IMR-90 (cell line): ENCODE measurements around the gene AKAP6. TPM values are rescaled to one million over a fixed set of nuclear protein-coding genes. Genes with fewer than 3 reads are reported as not detected.

Experiments used
- ATAC-seq: fragments of 200-7000 bp; cut with Tn5 transposase; 2 replicates; pipeline ENCODE4 v1.9.1; 2020; ENCODE audit warnings: low read depth, mild to moderate bottlenecking, moderate library complexity
- BruUV-seq: library from RNA; stranded (reverse); fragments of 400-500 nt; replicated peaks from 2 replicates; lab custom pipeline; 2021; lab: Mats Ljungman, UMichigan
- CTCF ChIA-PET: fragments of 300-600 bp; formaldehyde crosslinking; extraction: SDS; loops from one replicate; lab custom pipeline; 2021; ENCODE audit warnings: antibody characterized with exemption; lab: Yijun Ruan, JAX
- POLR2A ChIA-PET: fragments of 300-600 bp; sonication (Branson Sonifier 250); formaldehyde crosslinking; loops from one replicate; lab custom pipeline; 2022; ENCODE audit warnings: antibody characterized with exemption; ENCODE audit not compliant: unreplicated experiment; lab: Charles Lee
- DNase-seq: peaks from one replicate; pipeline ENCODE4 v3.0.0; 2013
- H2AFZ ChIP-seq: replicated peaks from 2 replicates; pipeline ENCODE3; 2013; ENCODE audit warnings: low read length, mild to moderate bottlenecking; ENCODE audit not compliant: poor library complexity
- H2AK5ac ChIP-seq: 2 replicates; pipeline ENCODE4 v1.6.1; 2013; ENCODE audit warnings: low read depth, low read length, inconsistent platforms
- H2AK9ac ChIP-seq: replicated peaks from 2 replicates; pipeline ENCODE3; 2013; ENCODE audit warnings: mild to moderate bottlenecking, low read depth, low read length, moderate library complexity; ENCODE audit not compliant: poor library complexity
- H2BK120ac ChIP-seq: 2 replicates; pipeline ENCODE4 v1.6.1; 2013; ENCODE audit warnings: low read depth, low read length, inconsistent platforms
- H2BK15ac ChIP-seq: 3 replicates; pipeline ENCODE4 v1.6.1; 2013; ENCODE audit warnings: low read depth, low read length, inconsistent platforms
- H2BK20ac ChIP-seq: 2 replicates; pipeline ENCODE4 v1.6.1; 2013; ENCODE audit warnings: low read depth, mild to moderate bottlenecking, inconsistent platforms, low read length, moderate library complexity
- H2BK5ac ChIP-seq: 2 replicates; pipeline ENCODE4 v1.6.1; 2013; ENCODE audit warnings: mild to moderate bottlenecking, low read depth, low read length, inconsistent platforms; ENCODE audit not compliant: poor library complexity, severe bottlenecking
- H3K14ac ChIP-seq: replicated peaks from 2 replicates; pipeline ENCODE4 v1.6.1; 2013; ENCODE audit warnings: low read depth, low read length, inconsistent platforms
- H3K18ac ChIP-seq: 2 replicates; pipeline ENCODE4 v1.6.1; 2013; ENCODE audit warnings: low read depth, low read length, control low read depth
- H3K23ac ChIP-seq: 2 replicates; pipeline ENCODE4 v1.6.1; 2013; ENCODE audit warnings: low read depth, low read length, inconsistent platforms
- H3K27ac ChIP-seq: 2 replicates; pipeline ENCODE4 v1.5.1; 2013; ENCODE audit warnings: mild to moderate bottlenecking, control low read depth, low read length; ENCODE audit not compliant: insufficient read depth
- H3K27me3 ChIP-seq: 2 replicates; pipeline ENCODE4 v1.6.1; 2013; ENCODE audit warnings: low read length; ENCODE audit not compliant: control insufficient read depth, insufficient read depth
- H3K36me3 ChIP-seq: 2 replicates; pipeline ENCODE4 v1.6.1; 2013; ENCODE audit warnings: low read length, mixed read lengths; ENCODE audit not compliant: control insufficient read depth, insufficient read depth
- H3K4ac ChIP-seq: 2 replicates; pipeline ENCODE4 v1.6.1; 2013; ENCODE audit warnings: low read depth, low read length, inconsistent platforms
- H3K4me1 ChIP-seq: 2 replicates; pipeline ENCODE4 v1.6.1; 2013; ENCODE audit warnings: low read length, mixed read lengths; ENCODE audit not compliant: control insufficient read depth, insufficient read depth
- H3K4me2 ChIP-seq: 2 replicates; pipeline ENCODE4 v1.6.1; 2013; ENCODE audit warnings: low read depth, mild to moderate bottlenecking, control low read depth, low read length, moderate library complexity
- H3K4me3 ChIP-seq: 2 replicates; pipeline ENCODE4 v1.5.1; 2013; ENCODE audit warnings: low read depth, mild to moderate bottlenecking, control low read depth, low read length, moderate library complexity; ENCODE audit not compliant: insufficient read depth
- H3K56ac ChIP-seq: 2 replicates; pipeline ENCODE4 v1.6.1; 2013; ENCODE audit warnings: low read length, inconsistent platforms; ENCODE audit not compliant: insufficient read depth; ENCODE audit errors: extremely low read depth
- H3K79me1 ChIP-seq, 2 experiments: 2 replicates each; pipeline ENCODE4 v1.6.1; 2013; ENCODE audit warnings: low read length in 2 of 2, inconsistent platforms in 1 of 2, low read depth in 1 of 2
- H3K9ac ChIP-seq: 2 replicates; pipeline ENCODE4 v1.6.1; 2013; ENCODE audit warnings: low read depth, low read length, control low read depth
- H3K9me1 ChIP-seq: 2 replicates; pipeline ENCODE4 v1.6.1; 2013; ENCODE audit warnings: low read length, inconsistent platforms; ENCODE audit not compliant: insufficient read depth
- H3K9me3 ChIP-seq: 2 replicates; pipeline ENCODE4 v1.6.1; 2013; ENCODE audit warnings: low read length; ENCODE audit not compliant: control insufficient read depth, insufficient read depth
- H4K20me1 ChIP-seq: 2 replicates; pipeline ENCODE4 v1.6.1; 2013; ENCODE audit warnings: low read length, inconsistent platforms; ENCODE audit not compliant: insufficient read depth
- H4K5ac ChIP-seq: 2 replicates; pipeline ENCODE4 v1.6.1; 2013; ENCODE audit warnings: mild to moderate bottlenecking, low read depth, low read length, control low read depth
- H4K8ac ChIP-seq, 2 experiments: 2 replicates each; pipeline ENCODE4 v1.6.1; 2013; ENCODE audit warnings: low read depth in 2 of 2, low read length in 2 of 2, control low read depth in 1 of 2, inconsistent platforms in 1 of 2
- H4K91ac ChIP-seq: 2 replicates; pipeline ENCODE4 v1.6.1; 2013; ENCODE audit warnings: low read depth, low read length, inconsistent platforms; ENCODE audit not compliant: insufficient read depth
- CEBPB ChIP-seq: IDR thresholded peaks from 2 replicates; pipeline ENCODE4 v1.6.1; 2012; ENCODE audit warnings: low read depth, low read length, improper control_type of control experiment
- MAFK ChIP-seq: IDR thresholded peaks from 2 replicates; pipeline ENCODE4 v1.6.1; 2012; ENCODE audit warnings: low read depth, low read length, improper control_type of control experiment
- WGBS, 2 experiments: methylation state at CpG; one replicate each; pipeline versions ENCODE4 v1.1.5 to v1.1.7; 2013; ENCODE audit warnings: missing lambda C conversion rate in 2 of 2; ENCODE audit not compliant: insufficient read length in 1 of 2; ENCODE audit errors: extremely low coverage in 2 of 2; 5-methylcytosine and 5-hydroxymethylcytosine counted together
- dilution Hi-C: fragments of 300-500 bp; cut with HindIII; formaldehyde crosslinking; loops from one replicate; pipeline ENCODE4 v1.14.3; 2018; ENCODE audit warnings: low sequenced_read_pairs; ENCODE audit not compliant: unreplicated experiment
- in situ Hi-C: fragments of 300-500 bp; cut with MboI; formaldehyde crosslinking; loops from 3 replicates; pipeline ENCODE4 v1.14.3; 2019; ENCODE audit warnings: low sequenced_read_pairs, inconsistent platforms, mixed read lengths
- intact Hi-C: fragments of 100-400 bp; cut with micrococcal nuclease; formaldehyde crosslinking; loops from 2 replicates; pipeline ENCODE4 v1.10.0; 2022
- polyA plus RNA-seq, 3 experiments: library from polyadenylated mRNA; depleted of rRNA; stranded (reverse); fragments of >200 nt; gene quantifications; 2 replicates each; pipeline ENCODE4 v1.2.3, GENCODE V29; 2012; ENCODE audit warnings: low replicate concordance in 1 of 3
- total RNA-seq: library from RNA; depleted of rRNA; stranded (reverse); fragments of >200 nt; gene quantifications from 2 replicates; pipeline ENCODE4 v1.2.3, GENCODE V29; 2012

Gene AKAP6
- total and polyA plus RNA-seq, 2 of the 4 experiments (the other 2 are of a cell fraction): 0.22 to 1.6 TPM

GRCh38 chr14:32590157-32590556 lies 261.1 kb downstream of the AKAP6 start:
- Histone ChIP-seq H3K9me3 (no peaks in the 10 kb centered on the region), H3K9ac (no peak overlapping the region), H4K20me1 (no peaks in the 10 kb centered on the region; the same call in 1 of the 2 replicates), H2AK9ac (no peak overlapping the region), H3K14ac (no peak overlapping the region), H3K4me1 (peaks cover 7% of the 10 kb centered on the region), H3K79me1 (no peaks in the 10 kb centered on the region), H3K4ac (no peak overlapping the region), H2BK120ac (no peak overlapping the region), H3K23ac (no peak overlapping the region), H3K27ac (no peak overlapping the region), H2AFZ (no peak overlapping the region), H2BK15ac (no peak overlapping the region), H3K9me1 (peaks cover 12% of the 10 kb centered on the region), H3K27me3 (no peaks in the 10 kb centered on the region), H2BK20ac (no peak overlapping the region), H3K4me2 (no peak overlapping the region), H3K56ac (no peak overlapping the region), H2BK5ac (no peak overlapping the region), H4K91ac (no peak overlapping the region), H4K8ac (no peak overlapping the region), H3K18ac (no peak overlapping the region), H2AK5ac (0 out of 2 replicates have a peak overlapping the region, but pooled peaks have one; percentile 9), H4K5ac (no peak overlapping the region), H3K36me3 (no peaks in the 10 kb centered on the region), H3K4me3 (no peak overlapping the region)
- DNase-seq (no peak), ATAC-seq (no peak)
- ChIA-PET CTCF (no interaction called here), POLR2A (no interaction called here)
- dilution Hi-C loops (loop anchor here (25.0 kb wide), 1 partner anchor 1197 kb away; no protein-coding TSS in a partner anchor), intact Hi-C loops (loop anchor here (10.0 kb wide), 1 partner anchor 305 kb away; no protein-coding TSS in a partner anchor), in situ Hi-C loops (loop anchor here (25.0 kb wide), 1 partner anchor 847 kb away; no protein-coding TSS in a partner anchor)
- WGBS, 2 experiments: no CpG with 5 or more reads among the region's 1 CpG
- TF ChIP-seq CEBPB: peak; percentile 63
- no peak for TF ChIP-seq MAFK
- no TSS peak for BruUV-seq
